KMS-11 (cell line): ENCODE measurements around the gene KCNG3.

ENCODE experiments used
- H2AFZ ChIP-seq: fragments of 200-600 bp; sonication (generic); 2 replicates; pipeline ENCODE4 v1.6.1; 2016; ENCODE audit warnings: antibody characterized with exemption, mixed run types, low read depth
- H3K27ac ChIP-seq: fragments of 200-600 bp; sonication (generic); 2 replicates; pipeline ENCODE4 v1.6.1; 2016; ENCODE audit warnings: mild to moderate bottlenecking, mixed run types
- H3K27me3 ChIP-seq: fragments of 200-600 bp; sonication (generic); 2 replicates; pipeline ENCODE4 v1.6.1; 2017; ENCODE audit warnings: mild to moderate bottlenecking, low read depth, mixed run types, moderate library complexity; ENCODE audit not compliant: insufficient read depth
- H3K36me3 ChIP-seq: fragments of 200-600 bp; sonication (generic); 2 replicates; pipeline ENCODE4 v1.6.1; 2017; ENCODE audit warnings: mild to moderate bottlenecking, mixed run types; ENCODE audit not compliant: insufficient read depth
- H3K4me1 ChIP-seq: fragments of 200-600 bp; sonication (generic); 2 replicates; pipeline ENCODE4 v1.6.1; 2016; ENCODE audit warnings: mild to moderate bottlenecking, low read depth, mixed run types; ENCODE audit not compliant: poor library complexity, severe bottlenecking
- H3K4me2 ChIP-seq: fragments of 200-600 bp; sonication (generic); 2 replicates; pipeline ENCODE4 v1.7.0; 2016; ENCODE audit warnings: mild to moderate bottlenecking, mixed run types
- H3K4me3 ChIP-seq: fragments of 200-600 bp; sonication (generic); IDR thresholded peaks from 2 replicates; pipeline ENCODE4 v1.6.1; 2017; ENCODE audit warnings: low read depth, low read length, mixed read lengths; ENCODE audit not compliant: insufficient read depth
- H3K79me2 ChIP-seq: fragments of 200-600 bp; sonication (generic); 2 replicates; pipeline ENCODE4 v1.6.1; 2016; ENCODE audit warnings: low read depth, mixed run types; ENCODE audit not compliant: insufficient read depth
- H3K9ac ChIP-seq: fragments of 200-600 bp; sonication (generic); 2 replicates; pipeline ENCODE4 v1.6.1; 2016; ENCODE audit warnings: mild to moderate bottlenecking, mixed run types
- H4K20me1 ChIP-seq: fragments of 200-600 bp; sonication (generic); 2 replicates; pipeline ENCODE4 v1.6.1; 2016; ENCODE audit warnings: mild to moderate bottlenecking, mixed run types; ENCODE audit not compliant: insufficient read depth
- TF ChIP-seq, protein P1 (sequence below): fragments of 200-600 bp; sonication (generic); conservative IDR thresholded peaks from 2 replicates; pipeline ENCODE4 v1.6.1; 2017; ENCODE audit warnings: low read depth, mild to moderate bottlenecking, antibody characterized with exemption, low read length, moderate library complexity, mixed read lengths

The KCNG3 gene

DNA sequence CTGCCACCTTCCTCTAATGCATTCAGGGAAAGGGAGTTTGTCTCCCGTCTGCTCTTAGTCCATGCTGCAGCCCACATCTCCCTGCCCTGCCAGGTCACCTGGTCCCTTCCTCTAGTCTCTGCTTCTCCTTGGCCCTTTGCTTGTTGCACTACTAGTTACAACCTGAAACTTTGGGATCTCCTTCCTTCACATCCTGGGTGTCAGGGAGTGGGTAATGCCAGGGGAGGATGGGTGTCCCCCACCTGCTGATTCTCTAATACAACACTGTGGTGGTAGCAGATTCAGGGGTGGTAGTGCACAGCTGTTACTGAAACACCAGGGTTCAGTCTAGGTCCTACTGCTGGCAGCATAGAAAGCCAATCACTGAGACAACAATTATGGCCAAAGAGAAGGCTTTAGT is 101.6 kb downstream of the KCNG3 start:
- Histone ChIP-seq H2AFZ (no peak overlapping the region), H3K79me2 (no peaks in the 10 kb centered on the region), H3K9ac (no peak overlapping the region), H3K4me3 (no peak overlapping the region), H3K36me3 (no peaks in the 10 kb centered on the region), H3K4me2 (no peak overlapping the region), H3K27me3 (no peaks in the 10 kb centered on the region), H4K20me1 (no peaks in the 10 kb centered on the region), H3K4me1 (no peaks in the 10 kb centered on the region), H3K27ac (no peak overlapping the region)
- TF ChIP-seq, protein P1, sequence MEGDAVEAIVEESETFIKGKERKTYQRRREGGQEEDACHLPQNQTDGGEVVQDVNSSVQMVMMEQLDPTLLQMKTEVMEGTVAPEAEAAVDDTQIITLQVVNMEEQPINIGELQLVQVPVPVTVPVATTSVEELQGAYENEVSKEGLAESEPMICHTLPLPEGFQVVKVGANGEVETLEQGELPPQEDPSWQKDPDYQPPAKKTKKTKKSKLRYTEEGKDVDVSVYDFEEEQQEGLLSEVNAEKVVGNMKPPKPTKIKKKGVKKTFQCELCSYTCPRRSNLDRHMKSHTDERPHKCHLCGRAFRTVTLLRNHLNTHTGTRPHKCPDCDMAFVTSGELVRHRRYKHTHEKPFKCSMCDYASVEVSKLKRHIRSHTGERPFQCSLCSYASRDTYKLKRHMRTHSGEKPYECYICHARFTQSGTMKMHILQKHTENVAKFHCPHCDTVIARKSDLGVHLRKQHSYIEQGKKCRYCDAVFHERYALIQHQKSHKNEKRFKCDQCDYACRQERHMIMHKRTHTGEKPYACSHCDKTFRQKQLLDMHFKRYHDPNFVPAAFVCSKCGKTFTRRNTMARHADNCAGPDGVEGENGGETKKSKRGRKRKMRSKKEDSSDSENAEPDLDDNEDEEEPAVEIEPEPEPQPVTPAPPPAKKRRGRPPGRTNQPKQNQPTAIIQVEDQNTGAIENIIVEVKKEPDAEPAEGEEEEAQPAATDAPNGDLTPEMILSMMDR: no peak
